K562 (cell line): Measurements from ENCODE around the gene MALAT1. TPM values are rescaled to one million over a fixed set of nuclear protein-coding genes. Genes with fewer than 3 reads are reported as not detected.
A peak's percentile ranks its signal among the peaks of the same experiment; 100 is the strongest.

Experiments
- ATAC-seq: fragments of 200-7000 bp; cut with Tn5 transposase; 3 replicates; pipeline ENCODE4 v1.9.1; 2020; ENCODE audit warnings: moderate library complexity
- BruUV-seq: library from RNA; stranded (reverse); fragments of 400-500 nt; replicated peaks from 2 replicates; lab custom pipeline; 2021; lab: Mats Ljungman, UMichigan
- CTCF ChIA-PET: fragments of 300-600 bp; formaldehyde crosslinking; extraction: SDS; loops from one replicate; lab custom pipeline; 2021; ENCODE audit warnings: low intra/inter-chr PET ratio; lab: Yijun Ruan, JAX
- POLR2A ChIA-PET: fragments of 300-600, 350-650 bp; sonication (Branson Sonifier 250); formaldehyde crosslinking; extraction: SDS; loops from one replicate; lab custom pipeline; 2021; ENCODE audit warnings: antibody characterized with exemption, inconsistent platforms; lab: Yijun Ruan, JAX
- DNase-seq, 4 experiments: peaks; one replicate each; pipeline versions ENCODE4 v3.0.0 to v3.0.0-alpha.2; 2011 to 2018; ENCODE audit warnings: low spot score in 3 of 4, mixed read lengths in 3 of 4; ENCODE audit errors: extremely low read depth in 1 of 4
- FAIRE-seq: peaks from 2 replicates; lab custom pipeline; 2011; peaks lifted over from hg19 to GRCh38; lab: Jason Lieb, UNC
- H2AFZ ChIP-seq: 2 replicates; pipeline ENCODE4 v1.6.0; 2011; ENCODE audit warnings: low read depth, low read length, control low read depth, inconsistent platforms
- H3K27ac ChIP-seq: fragments of 200-600 bp; 3 replicates; pipeline ENCODE4 v1.8.0; 2011; ENCODE audit warnings: low read depth, mild to moderate bottlenecking, control low read depth, inconsistent platforms, low read length, moderate library complexity, mixed read lengths; ENCODE audit errors: extremely low read depth
- H3K27me3 ChIP-seq, 2 experiments: fragments of 300-600 bp in 1 of 2; 2 replicates in 1 of 2; 3 replicates in 1 of 2; pipeline versions ENCODE4 v1.6.0 to v1.8.0; 2011; ENCODE audit warnings: inconsistent platforms in 2 of 2, low read length in 2 of 2, mild to moderate bottlenecking in 1 of 2, mixed read lengths in 1 of 2, moderate library complexity in 1 of 2; ENCODE audit not compliant: control insufficient read depth in 2 of 2, insufficient read depth in 2 of 2
- H3K36me3 ChIP-seq: fragments of 300-600 bp; 3 replicates; pipeline ENCODE4 v1.8.0; 2011; ENCODE audit warnings: mild to moderate bottlenecking, low read length, inconsistent platforms; ENCODE audit not compliant: control insufficient read depth, insufficient read depth
- H3K4me1 ChIP-seq, 2 experiments: fragments of 200-600 bp in 1 of 2; replicated peaks in 1 of 2; 2 replicates in 1 of 2; 3 replicates in 1 of 2; pipeline versions ENCODE4 v1.5.1 to v1.8.0; 2011; ENCODE audit warnings: inconsistent platforms in 2 of 2, low read length in 2 of 2, mild to moderate bottlenecking in 1 of 2, mixed read lengths in 1 of 2, moderate library complexity in 1 of 2; ENCODE audit not compliant: control insufficient read depth in 2 of 2, insufficient read depth in 2 of 2
- H3K4me2 ChIP-seq: 2 replicates; pipeline ENCODE4 v1.6.1; 2011; ENCODE audit warnings: low read length, control low read depth, inconsistent platforms, mixed read lengths; ENCODE audit not compliant: insufficient read depth
- H3K4me3 ChIP-seq: fragments of 200-600 bp; sonication (generic), shearing (Covaris generic); 2 replicates; pipeline ENCODE4 v1.5.1; 2016; ENCODE audit warnings: control low read depth, inconsistent platforms
- H3K79me2 ChIP-seq: fragments of 200-600 bp; 3 replicates; pipeline ENCODE4 v1.8.0; 2011; ENCODE audit warnings: low read length, inconsistent platforms; ENCODE audit not compliant: control insufficient read depth, insufficient read depth
- H3K9ac ChIP-seq, 2 experiments: 2 replicates each; pipeline versions ENCODE4 v1.6.0 to v1.6.1; 2011; ENCODE audit warnings: low read depth in 2 of 2, low read length in 2 of 2, control low read depth in 1 of 2, inconsistent platforms in 1 of 2, mild to moderate bottlenecking in 1 of 2, mixed read lengths in 1 of 2; ENCODE audit not compliant: insufficient read depth in 1 of 2
- H3K9me1 ChIP-seq: one replicate; pipeline ENCODE4 v1.6.0; 2011; ENCODE audit warnings: inconsistent platforms, mild to moderate bottlenecking, low read length, moderate library complexity; ENCODE audit not compliant: control insufficient read depth, insufficient read depth
- H3K9me3 ChIP-seq: replicated peaks from 2 replicates; pipeline ENCODE4 v1.5.1; 2011; ENCODE audit warnings: low read depth, low read length, inconsistent platforms; ENCODE audit not compliant: control insufficient read depth, insufficient read depth
- H4K20me1 ChIP-seq: replicated peaks from 2 replicates; pipeline ENCODE4 v1.6.1; 2011; ENCODE audit warnings: low read length, inconsistent platforms, mixed read lengths; ENCODE audit not compliant: control insufficient read depth, insufficient read depth
- ESRRA ChIP-seq: fragments of 450-650 bp; IDR thresholded peaks from 2 replicates; pipeline ENCODE4 v1.6.1; 2014; ENCODE audit warnings: low read depth, mild to moderate bottlenecking, moderate library complexity, borderline replicate concordance
- POLR2A ChIP-seq: fragments of 450-650 bp; conservative IDR thresholded peaks from 2 replicates; pipeline ENCODE4 v1.6.1; 2016
- POLR2G ChIP-seq: fragments of 200-400 bp; formaldehyde crosslinking; IDR thresholded peaks from 2 replicates; pipeline ENCODE4 v1.6.1; 2017; ENCODE audit warnings: low read depth, mild to moderate bottlenecking, antibody characterized with exemption, low read length, moderate library complexity
- PREB ChIP-seq: sonication (generic); formaldehyde crosslinking; IDR thresholded peaks from 2 replicates; pipeline ENCODE4 v1.8.1; 2023; ENCODE audit warnings: mild to moderate bottlenecking, missing genetic modification reagents
- RBFOX2 ChIP-seq: fragments of 200-400 bp; formaldehyde crosslinking; IDR thresholded peaks from 2 replicates; pipeline ENCODE4 v1.6.1; 2017; ENCODE audit warnings: low read depth, mild to moderate bottlenecking, low read length, moderate library complexity
- ZNF282 ChIP-seq: sonication (generic); formaldehyde crosslinking; IDR thresholded peaks from 2 replicates; pipeline ENCODE4 v1.8.1; 2023; ENCODE audit warnings: missing genetic modification reagents
- WGBS: fragments of 100-300 bp; shearing (Covaris generic); methylation state at CpG from one replicate; pipeline ENCODE4 v1.1.6; 2016; ENCODE audit warnings: low coverage, mixed read lengths; ENCODE audit not compliant: insufficient coverage; ENCODE audit errors: missing lambda C conversion rate; 5-methylcytosine and 5-hydroxymethylcytosine counted together
- in situ Hi-C: fragments of 300-500 bp; cut with MboI; formaldehyde crosslinking; loops from 4 replicates; pipeline ENCODE4 v1.15.0; 2018; ENCODE audit warnings: inconsistent platforms, mixed read lengths
- intact Hi-C: fragments of 100-400 bp; cut with micrococcal nuclease; formaldehyde crosslinking; loops from 2 replicates; pipeline ENCODE4 v1.14.2; 2022
- polyA plus RNA-seq, 8 experiments: library from polyadenylated mRNA; depleted of rRNA in 4 of 8; stranded (reverse) in 5 of 8; unstranded in 3 of 8; fragments of >200 nt; fragmentation: Nextera tagmentation in 2 of 8; fragmentation: Illumina TruSeq in 1 of 8; extraction: Ambion mirVana in 2 of 8; extraction: Trizol in 1 of 8; gene quantifications; 2 replicates each; pipeline versions ENCODE4 v1.2.1 to v1.2.3, GENCODE V29; 2011 to 2014; ENCODE audit warnings: inconsistent platforms in 1 of 8, missing spikeins in 1 of 8
- total RNA-seq, 7 experiments: library from RNA; depleted of rRNA in 6 of 7; stranded (reverse); fragments of >200 nt in 6 of 7; fragmentation: Illumina TruSeq in 2 of 7; extraction: Trizol in 2 of 7; gene quantifications; 2 replicates each; pipeline versions ENCODE4 v1.2.1 to v1.2.3, GENCODE V29; 2011 to 2021; ENCODE audit warnings: low replicate concordance in 1 of 7

MALAT1 gene
- total and polyA plus RNA-seq, 9 of the 15 experiments (the other 6 are each of a cell fraction or from before 2014, with no cell fraction given) = 363 to 8,715 (median 2,351) TPM

GRCh38 chr11:65537296-65537597 lies 38.4 kb downstream of the MALAT1 start:
- no peak overlapping the region for H3K27ac ChIP-seq
- DNase-seq (no peak), ATAC-seq (no peak), FAIRE-seq (no peak)
- no peaks in the 10 kb centered on the region for H3K9me1 ChIP-seq
- ChIA-PET POLR2A (interaction anchor here (0.9 to 6.5 kb wide), 6 partner anchors 10 to 114 kb away, joined by 3 to 48 read pairs (median 6); partner anchors contain the start of genes MALAT1, NEAT1 and SCYL1), CTCF (no interaction called here)
- no peaks in the 10 kb centered on the region; the same call in 2 of the 3 replicates for H3K79me2 ChIP-seq
- H4K20me1 ChIP-seq = no peaks in the 10 kb centered on the region
- 86% methylated on average over 2 of the region's 2 CpGs for WGBS
- peaks cover 9 to 50% of the 10 kb centered on the region in 2 experiments for H3K4me1 ChIP-seq
- no peaks in the 10 kb centered on the region for H3K27me3 ChIP-seq
- H3K9ac ChIP-seq = no peak overlapping the region
- intact Hi-C loops = no loop called here
- H3K9me3 ChIP-seq = no peaks in the 10 kb centered on the region
- H3K4me3 ChIP-seq = no peak overlapping the region
- in situ Hi-C loops = no loop called here
- TF ChIP-seq POLR2G (peak; percentile 45; the same call in 1 of the 2 replicates), POLR2A (peak; percentile 29; the same call in 1 of the 2 replicates), ZNF282 (no peak)
- no TSS peak for BruUV-seq
- no peak overlapping the region for H2AFZ ChIP-seq
- no peak overlapping the region for H3K4me2 ChIP-seq
- peaks cover 64% of the 10 kb centered on the region; the same call in 2 of the 3 replicates for H3K36me3 ChIP-seq

GRCh38 chr11:65537620-65538231 lies 38.9 kb downstream of the MALAT1 start:
- Histone ChIP-seq H2AFZ (no peak overlapping the region), H3K9me1 (no peaks in the 10 kb centered on the region), H3K79me2 (no peaks in the 10 kb centered on the region; the same call in 2 of the 3 replicates), H3K27ac (no peak overlapping the region), H3K9ac (0 out of 4 replicates have a peak overlapping the region, but pooled peaks of 1 of the 2 experiments have one; percentile 26), H3K27me3 (no peaks in the 10 kb centered on the region), H3K4me3 (no peak overlapping the region), H3K9me3 (no peaks in the 10 kb centered on the region), H4K20me1 (no peaks in the 10 kb centered on the region), H3K4me2 (no peak overlapping the region), H3K4me1 (peaks cover 9 to 48% of the 10 kb centered on the region in 2 experiments), H3K36me3 (peaks cover 60% of the 10 kb centered on the region; the same call in 1 of the 3 replicates)
- peak; percentile 49; the same call in 1 of the 2 replicates for TF ChIP-seq POLR2G
- TF ChIP-seq PREB (CRISPR knock-in tag) = no peak
- TF ChIP-seq RBFOX2 = peak; percentile 6; the same call in 1 of the 2 replicates
- TF ChIP-seq ESRRA = no peak
- in situ Hi-C loops (no loop called here), intact Hi-C loops (no loop called here)
- no peak for FAIRE-seq
- no TSS peak for BruUV-seq
- DNase-seq = no peak
- ChIA-PET POLR2A (interaction anchor here (0.7 to 6.5 kb wide), 7 partner anchors 9 to 115 kb away, joined by 3 to 48 read pairs (median 4); partner anchors contain the start of genes MALAT1, NEAT1 and SCYL1), CTCF (no interaction called here)
- 90% methylated on average over 17 of the region's 18 CpGs for WGBS
- no peak for ATAC-seq
